Activated naive CD4-positive, alpha-beta T cell treated with anti-CD3 and anti-CD28 coated beads, Interleukin-2, amount 50 U/mL, for 24 hours (primary cell): ENCODE measurements around the gene AURKAIP1.
"Not testable (repeated sequence)": the region's sequence is repeated elsewhere in the genome, so short reads cannot be mapped to it uniquely, and the experiment has no call there.

Experiments
- H3K27ac Mint-ChIP-seq: one replicate; pipeline ENCODE4 v1.8.0; 2021; ENCODE audit warnings: mild to moderate bottlenecking, mixed read lengths
- H3K27me3 Mint-ChIP-seq: one replicate; pipeline ENCODE4 v1.8.0; 2021; ENCODE audit warnings: mixed read lengths
- H3K36me3 Mint-ChIP-seq: one replicate; pipeline ENCODE4 v1.8.0; 2021; ENCODE audit warnings: mixed read lengths
- H3K4me1 Mint-ChIP-seq: one replicate; pipeline ENCODE4 v1.8.0; 2021; ENCODE audit warnings: mixed read lengths
- H3K4me3 Mint-ChIP-seq: one replicate; pipeline ENCODE4 v1.8.0; 2021; ENCODE audit warnings: mild to moderate bottlenecking, mixed read lengths
- H3K9me3 Mint-ChIP-seq: one replicate; pipeline ENCODE4 v1.8.0; 2021; ENCODE audit warnings: mixed read lengths

Gene AURKAIP1

GRCh38 chr1:1398677-1399186 lies 23.7 kb upstream of the AURKAIP1 start:
- Mint-ChIP-seq H3K4me3 (peak overlapping the region; percentile 97), H3K27me3 (no peaks in the 10 kb centered on the region), H3K4me1 (peaks cover 43% of the 10 kb centered on the region), H3K9me3 (no peaks in the 10 kb centered on the region), H3K36me3 (peaks cover 18% of the 10 kb centered on the region), H3K27ac (peak overlapping the region; percentile 85)

GRCh38 chr1:1397839-1398523 lies 23.0 kb upstream of the AURKAIP1 start:
- Mint-ChIP-seq H3K27me3 (no peaks in the 10 kb centered on the region), H3K4me3 (peak overlapping the region; percentile 97), H3K27ac (peak overlapping the region; percentile 85), H3K9me3 (no peaks in the 10 kb centered on the region), H3K36me3 (peaks cover 18% of the 10 kb centered on the region), H3K4me1 (peaks cover 38% of the 10 kb centered on the region)

- Mint-ChIP-seq H3K27me3 (no peaks in the 10 kb centered on the region), H3K36me3 (peaks cover 18% of the 10 kb centered on the region), H3K27ac (peak overlapping the region; percentile 52), H3K4me3 (peak overlapping the region; percentile 36), H3K4me1 (peaks cover 25% of the 10 kb centered on the region), H3K9me3 (no peaks in the 10 kb centered on the region)
These were observed 20.2 kb upstream of the AURKAIP1 start for GRCh38 chr1:1395166-1395565.

GRCh38 chr1:1394116-1394515 lies 19.1 kb upstream of the AURKAIP1 start:
- H3K36me3 Mint-ChIP-seq: peaks cover 16% of the 10 kb centered on the region
- no peaks in the 10 kb centered on the region for H3K9me3 Mint-ChIP-seq
- H3K27ac Mint-ChIP-seq: no peak overlapping the region
- H3K4me3 Mint-ChIP-seq: no peak overlapping the region
- H3K27me3 Mint-ChIP-seq: no peaks in the 10 kb centered on the region
- H3K4me1 Mint-ChIP-seq: peaks cover 25% of the 10 kb centered on the region

GRCh38 chr1:1393428-1393827 lies 18.4 kb upstream of the AURKAIP1 start:
- Mint-ChIP-seq H3K27me3 (no peaks in the 10 kb centered on the region), H3K27ac (peak overlapping the region; percentile 31), H3K9me3 (no peaks in the 10 kb centered on the region), H3K4me1 (peaks cover 25% of the 10 kb centered on the region), H3K36me3 (peaks cover 16% of the 10 kb centered on the region), H3K4me3 (no peak overlapping the region)

GRCh38 chr1:1393014-1393413 lies 18.0 kb upstream of the AURKAIP1 start:
- no peak overlapping the region for H3K27ac Mint-ChIP-seq
- H3K4me1 Mint-ChIP-seq: peaks cover 22% of the 10 kb centered on the region
- no peaks in the 10 kb centered on the region for H3K27me3 Mint-ChIP-seq
- no peak overlapping the region for H3K4me3 Mint-ChIP-seq
- H3K36me3 Mint-ChIP-seq: peaks cover 14% of the 10 kb centered on the region
- no peaks in the 10 kb centered on the region for H3K9me3 Mint-ChIP-seq

- Mint-ChIP-seq H3K36me3 (peaks cover 16% of the 10 kb centered on the region), H3K27me3 (no peaks in the 10 kb centered on the region), H3K4me1 (peaks cover 19% of the 10 kb centered on the region), H3K27ac (peak overlapping the region; percentile 41), H3K4me3 (no peak overlapping the region), H3K9me3 (no peaks in the 10 kb centered on the region)
These were observed 16.2 kb upstream of the AURKAIP1 start for GRCh38 chr1:1391225-1391624.

- H3K4me1 Mint-ChIP-seq: peaks cover 17% of the 10 kb centered on the region
- no peaks in the 10 kb centered on the region for H3K9me3 Mint-ChIP-seq
- H3K36me3 Mint-ChIP-seq: peaks cover 15% of the 10 kb centered on the region
- H3K27ac Mint-ChIP-seq: no peak overlapping the region
- H3K4me3 Mint-ChIP-seq: no peak overlapping the region
- no peaks in the 10 kb centered on the region for H3K27me3 Mint-ChIP-seq
These were observed 15.7 kb upstream of the AURKAIP1 start for GRCh38 chr1:1390675-1391074.

GRCh38 chr1:1388078-1388472 lies 13.1 kb upstream of the AURKAIP1 start:
- Mint-ChIP-seq H3K27me3 (no peaks in the 10 kb centered on the region), H3K36me3 (peaks cover 9% of the 10 kb centered on the region), H3K4me1 (peaks cover 7% of the 10 kb centered on the region), H3K9me3 (no peaks in the 10 kb centered on the region), H3K4me3 (no peak overlapping the region), H3K27ac (no peak overlapping the region)

GRCh38 chr1:1387098-1388077 lies 12.4 kb upstream of the AURKAIP1 start:
- no peak overlapping the region for H3K27ac Mint-ChIP-seq
- H3K4me3 Mint-ChIP-seq: no peak overlapping the region
- H3K27me3 Mint-ChIP-seq: no peaks in the 10 kb centered on the region

GRCh38 chr1:1385931-1386330 lies 10.9 kb upstream of the AURKAIP1 start:
- Mint-ChIP-seq H3K4me1 (no peaks in the 10 kb centered on the region), H3K27me3 (no peaks in the 10 kb centered on the region), H3K36me3 (peaks cover 2% of the 10 kb centered on the region), H3K4me3 (no peak overlapping the region), H3K27ac (no peak overlapping the region), H3K9me3 (no peaks in the 10 kb centered on the region)

More at GRCh38 chr1:1387098-1388077, 12.4 kb upstream of the AURKAIP1 start:
- Mint-ChIP-seq H3K36me3 (peaks cover 9% of the 10 kb centered on the region), H3K9me3 (no peaks in the 10 kb centered on the region), H3K4me1 (peaks cover 4% of the 10 kb centered on the region)

- H3K27ac Mint-ChIP-seq, H3K36me3 Mint-ChIP-seq, H3K4me3 Mint-ChIP-seq, H3K9me3 Mint-ChIP-seq, H3K27me3 Mint-ChIP-seq, H3K4me1 Mint-ChIP-seq: not testable (repeated sequence)
These were observed 10.3 kb upstream of the AURKAIP1 start for GRCh38 chr1:1385339-1385738.

- Mint-ChIP-seq H3K27ac (no peak overlapping the region), H3K36me3 (no peaks in the 10 kb centered on the region), H3K4me3 (no peak overlapping the region), H3K27me3 (no peaks in the 10 kb centered on the region), H3K4me1 (no peaks in the 10 kb centered on the region), H3K9me3 (no peaks in the 10 kb centered on the region)
These were observed 6.3 kb upstream of the AURKAIP1 start for GRCh38 chr1:1381294-1381693.

GRCh38 chr1:1380860-1381259 lies 5.9 kb upstream of the AURKAIP1 start:
- no peaks in the 10 kb centered on the region for H3K36me3 Mint-ChIP-seq
- no peak overlapping the region for H3K4me3 Mint-ChIP-seq
- H3K27ac Mint-ChIP-seq: no peak overlapping the region
- no peaks in the 10 kb centered on the region for H3K9me3 Mint-ChIP-seq
- no peaks in the 10 kb centered on the region for H3K27me3 Mint-ChIP-seq
- H3K4me1 Mint-ChIP-seq: no peaks in the 10 kb centered on the region

- H3K9me3 Mint-ChIP-seq: no peaks in the 10 kb centered on the region
- no peak overlapping the region for H3K27ac Mint-ChIP-seq
- no peaks in the 10 kb centered on the region for H3K36me3 Mint-ChIP-seq
- H3K27me3 Mint-ChIP-seq: no peaks in the 10 kb centered on the region
- H3K4me1 Mint-ChIP-seq: peaks cover 9% of the 10 kb centered on the region
- H3K4me3 Mint-ChIP-seq: no peak overlapping the region
These were observed 2.7 kb upstream of the AURKAIP1 start for GRCh38 chr1:1377540-1378205.
